ENCODE measurements around the gene IFT22. TPM values are rescaled to one million over a fixed set of nuclear protein-coding genes. Genes with fewer than 3 reads are reported as not detected.
"Not testable (repeated sequence)": the region's sequence is repeated elsewhere in the genome, so short reads cannot be mapped to it uniquely, and the experiment has no call there.

The IFT22 gene
- total RNA-seq, 3 donors from 2014 or later: 19.7 to 33.4 (median 24.5) TPM

- no peak overlapping the region for H3K4me3 ChIP-seq
- H3K36me3 ChIP-seq: no peaks in the 10 kb centered on the region
- H3K4me1 ChIP-seq: no peaks in the 10 kb centered on the region
- H3K27me3 ChIP-seq: no peaks in the 10 kb centered on the region
- intact Hi-C loops (cut with DNase I; ENCODE audit: low total_unique reads): no loop called here
- no peak overlapping the region for H3K27ac ChIP-seq
- TF ChIP-seq CTCF (IDR thresholded peaks at IDR 0.05): no peak
- TF ChIP-seq POLR2A (IDR thresholded peaks at IDR 0.05): no peak
- no peak for TF ChIP-seq POLR2AphosphoS5 (IDR thresholded peaks at IDR 0.05)
- no peak for DNase-seq (ENCODE audit: low spot score in 2 of 2)
- H3K9me3 ChIP-seq: no peaks in the 10 kb centered on the region
These were observed 31.3 kb upstream of the IFT22 start for GRCh38 chr7:101352920-101353308.

- DNase-seq (ENCODE audit: low spot score in 2 of 2); H3K36me3 ChIP-seq; H3K9me3 ChIP-seq; H3K4me3 ChIP-seq; H3K27ac ChIP-seq; intact Hi-C loops (cut with DNase I; ENCODE audit: low total_unique reads); H3K4me1 ChIP-seq; H3K27me3 ChIP-seq: not testable (repeated sequence)
These were observed 27.7 kb upstream of the IFT22 start for GRCh38 chr7:101349300-101349699.

GRCh38 chr7:101348456-101349067 lies 26.9 kb upstream of the IFT22 start:
- H3K27me3 ChIP-seq; intact Hi-C loops (cut with DNase I; ENCODE audit: low total_unique reads); H3K4me3 ChIP-seq; H3K27ac ChIP-seq; H3K4me1 ChIP-seq; H3K36me3 ChIP-seq; H3K9me3 ChIP-seq; DNase-seq (ENCODE audit: low spot score in 2 of 2): not testable (repeated sequence)

- Histone ChIP-seq H3K4me3 (no peak overlapping the region), H3K36me3 (no peaks in the 10 kb centered on the region), H3K27me3 (no peaks in the 10 kb centered on the region), H3K4me1 (no peaks in the 10 kb centered on the region), H3K27ac (no peak overlapping the region), H3K9me3 (no peaks in the 10 kb centered on the region)
- TF ChIP-seq POLR2AphosphoS5 (IDR thresholded peaks at IDR 0.05): no peak
- TF ChIP-seq CTCF (IDR thresholded peaks at IDR 0.05): no peak
- no peak for TF ChIP-seq POLR2A (IDR thresholded peaks at IDR 0.05)
- intact Hi-C loops (cut with DNase I; ENCODE audit: low total_unique reads): no loop called here
- DNase-seq (ENCODE audit: low spot score in 2 of 2): no peak
These were observed 25.9 kb upstream of the IFT22 start for GRCh38 chr7:101347477-101347876.

- Histone ChIP-seq H3K4me3 (no peak overlapping the region), H3K36me3 (no peaks in the 10 kb centered on the region), H3K9me3 (no peaks in the 10 kb centered on the region), H3K27me3 (no peaks in the 10 kb centered on the region), H3K4me1 (no peaks in the 10 kb centered on the region), H3K27ac (no peak overlapping the region)
- no peak for DNase-seq (ENCODE audit: low spot score in 2 of 2)
- no peak for TF ChIP-seq CTCF (IDR thresholded peaks at IDR 0.05)
- TF ChIP-seq POLR2A (IDR thresholded peaks at IDR 0.05): no peak
- TF ChIP-seq POLR2AphosphoS5 (IDR thresholded peaks at IDR 0.05): no peak
- intact Hi-C loops (cut with DNase I; ENCODE audit: low total_unique reads): no loop called here
These were observed 21.3 kb upstream of the IFT22 start for GRCh38 chr7:101342892-101343291.

GRCh38 chr7:101340379-101340778 lies 18.8 kb upstream of the IFT22 start:
- Histone ChIP-seq H3K9me3 (no peaks in the 10 kb centered on the region), H3K27ac (no peak overlapping the region), H3K27me3 (no peaks in the 10 kb centered on the region), H3K4me1 (no peaks in the 10 kb centered on the region), H3K36me3 (no peaks in the 10 kb centered on the region), H3K4me3 (no peak overlapping the region)
- TF ChIP-seq POLR2AphosphoS5 (IDR thresholded peaks at IDR 0.05) (no peak), POLR2A (IDR thresholded peaks at IDR 0.05) (no peak)
- intact Hi-C loops (cut with DNase I; ENCODE audit: low total_unique reads): no loop called here
- no peak for DNase-seq (ENCODE audit: low spot score in 2 of 2)

GRCh38 chr7:101333912-101334311 lies 12.3 kb upstream of the IFT22 start:
- no peaks in the 10 kb centered on the region for H3K36me3 ChIP-seq
- no peak overlapping the region for H3K27ac ChIP-seq
- TF ChIP-seq CTCF (IDR thresholded peaks at IDR 0.05) (no peak), POLR2AphosphoS5 (IDR thresholded peaks at IDR 0.05) (no peak), POLR2A (IDR thresholded peaks at IDR 0.05) (no peak)
- no peaks in the 10 kb centered on the region for H3K9me3 ChIP-seq
- no peaks in the 10 kb centered on the region for H3K27me3 ChIP-seq
- intact Hi-C loops (cut with DNase I; ENCODE audit: low total_unique reads): no loop called here
- H3K4me1 ChIP-seq: no peaks in the 10 kb centered on the region
- H3K4me3 ChIP-seq: no peak overlapping the region
- DNase-seq (ENCODE audit: low spot score in 2 of 2): no peak

Measured in breast epithelium (tissue), 4 donors.